Karpas-422 (cell line): ENCODE data around the gene TBCD. TPM values are rescaled to one million over a fixed set of nuclear protein-coding genes. Genes with fewer than 3 reads are reported as not detected.
"Not testable (repeated sequence)": the region's sequence is repeated elsewhere in the genome, so short reads cannot be mapped to it uniquely, and the experiment has no call there.

Source experiments
- DNase-seq: peaks from one replicate; pipeline ENCODE4 v3.0.0-alpha.2; 2015
- H2AFZ ChIP-seq: fragments of 200-600 bp; sonication (generic); 2 replicates; pipeline ENCODE4 v1.6.1; 2014; ENCODE audit warnings: antibody characterized with exemption, low read length, mixed read lengths
- H3K27ac ChIP-seq: fragments of 200-600 bp; sonication (generic); 2 replicates; pipeline ENCODE4 v1.5.1; 2014; ENCODE audit warnings: mild to moderate bottlenecking, low read length, moderate library complexity
- H3K27me3 ChIP-seq: fragments of 200-600 bp; sonication (generic); 2 replicates; pipeline ENCODE4 v1.6.1; 2014; ENCODE audit warnings: low read length, mixed read lengths
- H3K36me3 ChIP-seq: fragments of 200-600 bp; sonication (generic); 2 replicates; pipeline ENCODE4 v1.6.1; 2014; ENCODE audit warnings: low read length, mixed read lengths; ENCODE audit not compliant: insufficient read depth
- H3K4me1 ChIP-seq: fragments of 200-600 bp; sonication (generic); 2 replicates; pipeline ENCODE4 v1.6.1; 2014; ENCODE audit warnings: mild to moderate bottlenecking, low read length, mixed read lengths
- H3K4me2 ChIP-seq: fragments of 200-600 bp; sonication (generic); 2 replicates; pipeline ENCODE4 v1.6.1; 2014; ENCODE audit warnings: low read length, low read depth, mild to moderate bottlenecking; ENCODE audit not compliant: poor library complexity, severe bottlenecking
- H3K4me3 ChIP-seq: fragments of 200-600 bp; sonication (generic); 2 replicates; pipeline ENCODE4 v1.5.1; 2014; ENCODE audit warnings: mild to moderate bottlenecking, antibody characterized with exemption, low read length, mixed read lengths
- H3K79me2 ChIP-seq: fragments of 200-600 bp; sonication (generic); 2 replicates; pipeline ENCODE4 v1.6.1; 2014; ENCODE audit warnings: mild to moderate bottlenecking, low read length, mixed read lengths
- H3K9ac ChIP-seq: fragments of 200-600 bp; sonication (generic); 2 replicates; pipeline ENCODE4 v1.6.0; 2014; ENCODE audit warnings: low read length
- H3K9me2 ChIP-seq: fragments of 200-600 bp; sonication (generic), shearing (Covaris generic); replicated peaks from 2 replicates; pipeline ENCODE4 v1.6.0; 2014; ENCODE audit warnings: mild to moderate bottlenecking, low read length, moderate library complexity; ENCODE audit not compliant: insufficient read depth
- H3K9me3 ChIP-seq: fragments of 300-700, 200-600 bp; sonication (generic); 2 replicates; pipeline ENCODE4 v1.6.1; 2014; ENCODE audit warnings: low read length, mixed read lengths
- H4K20me1 ChIP-seq: fragments of 200-600 bp; sonication (generic); 2 replicates; pipeline ENCODE4 v1.6.1; 2014; ENCODE audit warnings: mild to moderate bottlenecking, antibody characterized with exemption, low read length, low read depth; ENCODE audit not compliant: insufficient read depth
- total RNA-seq: library from RNA; depleted of rRNA; stranded (reverse); fragments of >200 nt; shearing (Covaris generic); gene quantifications from 2 replicates; pipeline ENCODE4 v1.2.3, GENCODE V29; 2014; ENCODE audit warnings: low replicate concordance

Gene TBCD
- total RNA-seq, 1 experiment from 2014 or later: 28.7 TPM

- Histone ChIP-seq H3K4me3 (no peak overlapping the region), H3K9me3 (peaks cover 4% of the 10 kb centered on the region; the same call in 1 of the 2 replicates), H3K4me1 (no peaks in the 10 kb centered on the region), H2AFZ (no peak overlapping the region), H3K9ac (no peak overlapping the region), H3K27ac (no peak overlapping the region), H4K20me1 (no peaks in the 10 kb centered on the region), H3K4me2 (no peak overlapping the region), H3K9me2 (no peaks in the 10 kb centered on the region), H3K27me3 (no peaks in the 10 kb centered on the region), H3K36me3 (no peaks in the 10 kb centered on the region), H3K79me2 (no peaks in the 10 kb centered on the region)
- DNase-seq: no peak
These were observed 207.5 kb downstream of the TBCD start for GRCh38 chr17:82959242-82959930.

GRCh38 chr17:82959990-82960418 is 208.1 kb downstream of the TBCD start:
- no peak overlapping the region for H3K4me2 ChIP-seq
- H3K79me2 ChIP-seq: no peaks in the 10 kb centered on the region
- no peak for DNase-seq
- H3K4me3 ChIP-seq: no peak overlapping the region
- no peaks in the 10 kb centered on the region for H3K36me3 ChIP-seq
- H3K9me3 ChIP-seq: peaks cover 4% of the 10 kb centered on the region; the same call in 1 of the 2 replicates
- no peaks in the 10 kb centered on the region for H3K9me2 ChIP-seq
- no peaks in the 10 kb centered on the region for H4K20me1 ChIP-seq
- no peaks in the 10 kb centered on the region for H3K4me1 ChIP-seq
- H2AFZ ChIP-seq: no peak overlapping the region
- no peak overlapping the region for H3K27ac ChIP-seq
- H3K27me3 ChIP-seq: no peaks in the 10 kb centered on the region
- no peak overlapping the region for H3K9ac ChIP-seq

- Histone ChIP-seq H3K9me3 (peaks cover 4% of the 10 kb centered on the region; the same call in 1 of the 2 replicates), H3K4me3 (no peak overlapping the region), H3K4me1 (no peaks in the 10 kb centered on the region), H3K79me2 (no peaks in the 10 kb centered on the region), H2AFZ (no peak overlapping the region), H3K9me2 (no peaks in the 10 kb centered on the region), H3K9ac (no peak overlapping the region), H3K4me2 (no peak overlapping the region), H3K27ac (no peak overlapping the region), H4K20me1 (no peaks in the 10 kb centered on the region), H3K36me3 (no peaks in the 10 kb centered on the region), H3K27me3 (no peaks in the 10 kb centered on the region)
- DNase-seq: no peak
These were observed 208.8 kb downstream of the TBCD start for GRCh38 chr17:82960419-82961271.

GRCh38 chr17:82961366-82962162 is 209.7 kb downstream of the TBCD start:
- Histone ChIP-seq H4K20me1 (no peaks in the 10 kb centered on the region), H3K36me3 (no peaks in the 10 kb centered on the region), H3K4me1 (no peaks in the 10 kb centered on the region), H3K79me2 (no peaks in the 10 kb centered on the region), H3K4me3 (no peak overlapping the region), H3K9ac (no peak overlapping the region), H3K27me3 (no peaks in the 10 kb centered on the region), H3K9me2 (no peaks in the 10 kb centered on the region), H3K9me3 (no peaks in the 10 kb centered on the region; the same call in 1 of the 2 replicates), H3K27ac (no peak overlapping the region), H2AFZ (no peak overlapping the region), H3K4me2 (no peak overlapping the region)
- no peak for DNase-seq

GRCh38 chr17:82962163-82962720 is 210.4 kb downstream of the TBCD start:
- no peaks in the 10 kb centered on the region; the same call in 1 of the 2 replicates for H3K9me3 ChIP-seq
- no peak for DNase-seq
- H3K4me3 ChIP-seq: no peak overlapping the region
- no peaks in the 10 kb centered on the region for H3K79me2 ChIP-seq
- no peak overlapping the region for H3K27ac ChIP-seq
- no peaks in the 10 kb centered on the region for H3K9me2 ChIP-seq
- no peaks in the 10 kb centered on the region for H4K20me1 ChIP-seq
- H2AFZ ChIP-seq: no peak overlapping the region
- no peak overlapping the region for H3K4me2 ChIP-seq
- H3K36me3 ChIP-seq: no peaks in the 10 kb centered on the region
- peaks cover 3% of the 10 kb centered on the region for H3K4me1 ChIP-seq
- H3K9ac ChIP-seq: no peak overlapping the region
- H3K27me3 ChIP-seq: no peaks in the 10 kb centered on the region

- no peak overlapping the region for H3K27ac ChIP-seq
- no peaks in the 10 kb centered on the region for H3K36me3 ChIP-seq
- H3K9me3 ChIP-seq: no peaks in the 10 kb centered on the region
- H2AFZ ChIP-seq: no peak overlapping the region
- no peaks in the 10 kb centered on the region for H3K27me3 ChIP-seq
- no peak overlapping the region for H3K9ac ChIP-seq
- H3K4me3 ChIP-seq: no peak overlapping the region
- no peaks in the 10 kb centered on the region for H3K79me2 ChIP-seq
- H3K9me2 ChIP-seq: no peaks in the 10 kb centered on the region
- H3K4me2 ChIP-seq: no peak overlapping the region
- H4K20me1 ChIP-seq: no peaks in the 10 kb centered on the region
- no peak for DNase-seq
- peaks cover 14% of the 10 kb centered on the region for H3K4me1 ChIP-seq
These were observed 211.5 kb downstream of the TBCD start for GRCh38 chr17:82963104-82963950.

GRCh38 chr17:82964451-82964850 is 212.6 kb downstream of the TBCD start:
- H4K20me1 ChIP-seq, H3K9ac ChIP-seq, H3K27me3 ChIP-seq, H3K9me3 ChIP-seq, H2AFZ ChIP-seq, DNase-seq, H3K4me3 ChIP-seq, H3K9me2 ChIP-seq, H3K4me2 ChIP-seq, H3K79me2 ChIP-seq, H3K36me3 ChIP-seq, H3K27ac ChIP-seq: not testable (repeated sequence)
- peaks cover 23% of the 10 kb centered on the region for H3K4me1 ChIP-seq
